Sigmoid colon (tissue), 7 donors: Measurements from ENCODE around the gene COLEC11. TPM values are rescaled to one million over a fixed set of nuclear protein-coding genes. Genes with fewer than 3 reads are reported as not detected.
A peak's percentile ranks its signal among the peaks of the same experiment; 100 is the strongest.
"Not testable (repeated sequence)": the region's sequence is repeated elsewhere in the genome, so short reads cannot be mapped to it uniquely, and the experiment has no call there.

Experiments used
- DNase-seq: peaks from one replicate; pipeline ENCODE4 v3.0.0-alpha.2; 2019
- H3K27ac ChIP-seq, 4 donors: fragments of 200-600 bp; sonication (generic); one replicate each; pipeline ENCODE4 v1.5.1; 2016 to 2019; ENCODE audit warnings: mild to moderate bottlenecking in 1 of 4
- H3K27me3 ChIP-seq, 3 donors: fragments of 200-600 bp; sonication (generic); one replicate each; pipeline ENCODE4 v1.5.1; 2019; ENCODE audit warnings: mild to moderate bottlenecking in 1 of 3
- H3K36me3 ChIP-seq, 4 donors: fragments of 200-600 bp; sonication (generic); one replicate each; pipeline ENCODE4 v1.5.1; 2016 to 2019
- H3K4me1 ChIP-seq, 4 donors: fragments of 200-600 bp; sonication (generic); one replicate each; pipeline ENCODE4 v1.5.1; 2017 to 2019
- H3K4me3 ChIP-seq, 4 donors: fragments of 200-600 bp; sonication (generic); one replicate each; pipeline ENCODE4 v1.5.1; 2017 to 2019; ENCODE audit warnings: mild to moderate bottlenecking in 2 of 4, moderate library complexity in 1 of 4
- H3K9me3 ChIP-seq, 4 donors: fragments of 200-600 bp in 3 of 4; sonication (generic) in 3 of 4; one replicate each; pipeline versions ENCODE4 v1.5.1 to v1.6.1; 2013 to 2019
- CTCF ChIP-seq, 4 experiments: fragments of 450-650 bp in 3 of 4; fragments of 200-600 bp in 1 of 4; IDR thresholded peaks; one replicate each; pipeline ENCODE4 v1.5.1; 2016 to 2019; ENCODE audit warnings: antibody characterized with exemption in 4 of 4, mild to moderate bottlenecking in 3 of 4, moderate library complexity in 2 of 4
- EP300 ChIP-seq, 4 donors: sonication (generic); formaldehyde crosslinking; IDR thresholded peaks; one replicate each; pipeline ENCODE4 v1.6.1; 2017; ENCODE audit warnings: antibody characterized with exemption in 4 of 4
- POLR2A ChIP-seq, 2 donors: fragments of 450-650 bp; IDR thresholded peaks; one replicate each; pipeline ENCODE4 v1.6.1; 2016; ENCODE audit warnings: antibody characterized with exemption in 2 of 2, mild to moderate bottlenecking in 2 of 2, moderate library complexity in 2 of 2
- POLR2AphosphoS5 ChIP-seq, 4 donors: sonication (generic); formaldehyde crosslinking; IDR thresholded peaks; one replicate each; pipeline ENCODE4 v1.6.1; 2017; ENCODE audit warnings: antibody characterized with exemption in 4 of 4
- WGBS, 2 donors: extraction: QIAGEN DNeasy Blood & Tissue Kit; methylation state at CpG; one replicate each; pipeline ENCODE4 v1.1.7; 2013; 5-methylcytosine and 5-hydroxymethylcytosine counted together
- intact Hi-C: fragments of 100-400 bp; cut with DNase I; formaldehyde crosslinking; loops from one replicate; pipeline ENCODE4 v1.15.1; 2023
- polyA plus RNA-seq, 3 donors: library from polyadenylated mRNA; stranded (reverse); fragments of 200-250 nt; gene quantifications; one replicate each; pipeline ENCODE4 v1.2.3, GENCODE V29; 2013
- total RNA-seq, 4 donors: library from RNA; depleted of rRNA; stranded (reverse); fragments of >200 nt; gene quantifications; one replicate each; pipeline ENCODE4 v1.1.0, GENCODE V29; 2016
- donor health status: healthy with polysubstance abuse.
- donor health status: Bipolar disorder and iron deficiency.
- donor health status: healthy.

COLEC11 gene
- total and polyA plus RNA-seq, 7 donors = 0.92 to 8.2 (median 2.9) TPM

DNA sequence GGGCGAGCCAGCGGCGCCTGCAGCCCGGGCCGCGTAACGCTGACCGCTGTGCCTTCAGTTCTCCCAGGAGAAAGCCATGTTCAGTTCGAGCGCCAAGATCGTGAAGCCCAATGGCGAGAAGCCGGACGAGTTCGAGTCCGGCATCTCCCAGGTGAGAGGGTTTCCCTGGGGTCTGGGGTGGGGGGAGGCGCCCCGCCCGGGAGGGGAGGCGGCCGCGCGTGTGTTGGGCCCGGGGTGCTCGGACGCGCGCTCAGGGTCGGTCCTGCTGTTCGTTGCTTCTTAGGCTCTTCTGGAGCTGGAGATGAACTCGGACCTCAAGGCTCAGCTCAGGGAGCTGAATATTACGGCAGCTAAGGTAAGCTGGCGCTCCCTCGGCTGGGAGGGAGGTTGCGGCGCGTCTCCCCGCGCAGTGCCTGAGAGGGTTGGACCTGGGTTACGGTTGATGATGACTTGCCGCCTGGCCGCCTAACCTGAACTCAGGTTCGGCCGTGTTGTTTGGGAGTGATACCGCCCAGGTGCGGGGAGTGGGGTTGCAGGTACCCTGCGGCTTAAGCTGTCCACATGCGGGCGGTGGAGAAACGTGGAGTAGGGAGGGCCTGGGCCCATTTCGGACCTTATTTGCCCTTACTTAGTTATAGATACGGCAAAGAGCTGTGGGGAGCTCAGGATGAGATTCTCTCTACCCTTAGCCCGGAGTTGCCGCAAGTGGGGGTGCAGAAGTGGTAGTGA lies 19.2 kb upstream of the COLEC11 start:
- Histone ChIP-seq H3K27me3 (no peaks in the 10 kb centered on the region), H3K4me1 (peaks cover 0 to 44% (median 38%) of the 10 kb centered on the region in 4 donors), H3K9me3 (no peaks in the 10 kb centered on the region), H3K27ac (peak overlapping the region; percentile 87 to 95 (median 90)), H3K4me3 (peak overlapping the region; percentile 84 to 91 (median 86)), H3K36me3 (peaks cover 14 to 46% (median 24%) of the 10 kb centered on the region in 4 donors)
- TF ChIP-seq POLR2A (IDR thresholded peaks at IDR 0.05) (no peak), POLR2AphosphoS5 (IDR thresholded peaks at IDR 0.05) (no peak), CTCF (IDR thresholded peaks at IDR 0.05) (no peak), EP300 (IDR thresholded peaks at IDR 0.05) (no peak)
- intact Hi-C loops = loop anchor here (1.0 to 2.0 kb wide), 3 partner anchors 17 to 196 kb away; partner anchors contain the start of genes ADI1, RNASEH1 and TRAPPC12
- DNase-seq = no peak
- 1% methylated on average over 54 of the region's 54 CpGs for WGBS, 2 donors

DNA sequence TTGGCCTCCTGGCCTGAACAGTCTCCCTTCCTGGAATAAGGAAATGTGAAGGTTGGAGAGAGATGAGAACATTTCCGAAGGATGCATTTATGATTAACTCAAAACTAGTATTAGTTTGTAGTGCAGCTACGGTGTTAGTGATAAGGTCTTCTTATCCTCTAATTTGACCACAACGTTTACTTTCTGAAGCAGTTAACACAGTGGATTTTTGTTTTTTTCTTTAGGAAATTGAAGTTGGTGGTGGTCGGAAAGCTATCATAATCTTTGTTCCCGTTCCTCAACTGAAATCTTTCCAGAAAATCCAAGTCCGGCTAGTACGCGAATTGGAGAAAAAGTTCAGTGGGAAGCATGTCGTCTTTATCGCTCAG lies 18.7 kb upstream of the COLEC11 start:
- peaks cover 0 to 44% (median 38%) of the 10 kb centered on the region in 4 donors for H3K4me1 ChIP-seq
- intact Hi-C loops = not testable (repeated sequence)

GRCh38 chr2:3578987-3579386 lies 15.9 kb upstream of the COLEC11 start:
- intact Hi-C loops = no loop called here
- peak overlapping the region in 1 of 4 donors; percentile 35 for H3K27ac ChIP-seq
- H3K4me3 ChIP-seq = no peak overlapping the region
- no peaks in the 10 kb centered on the region for H3K9me3 ChIP-seq
- no peak for DNase-seq
- H3K36me3 ChIP-seq = peaks cover 23 to 78% (median 35%) of the 10 kb centered on the region in 4 donors
- no peaks in the 10 kb centered on the region for H3K27me3 ChIP-seq
- TF ChIP-seq POLR2AphosphoS5 (IDR thresholded peaks at IDR 0.05) = no peak
- TF ChIP-seq EP300 (IDR thresholded peaks at IDR 0.05) = no peak
- no peak for TF ChIP-seq POLR2A (IDR thresholded peaks at IDR 0.05)
- no peak for TF ChIP-seq CTCF (IDR thresholded peaks at IDR 0.05)
- WGBS, 2 donors = 78 to 87% methylated on average over 5 of the region's 5 CpGs
- peaks cover 0 to 44% (median 38%) of the 10 kb centered on the region in 4 donors for H3K4me1 ChIP-seq

More for the DNA sequence above, 18.7 kb upstream of the COLEC11 start:
- H3K27me3 ChIP-seq, H3K9me3 ChIP-seq, DNase-seq: not testable (repeated sequence)
- peak overlapping the region; percentile 84 to 91 (median 86) for H3K4me3 ChIP-seq
- peak overlapping the region; percentile 87 to 95 (median 90) for H3K27ac ChIP-seq
- peaks cover 17 to 51% (median 26%) of the 10 kb centered on the region in 4 donors for H3K36me3 ChIP-seq
- WGBS, 2 donors = 63 to 70% methylated on average over 10 of the region's 10 CpGs

DNA sequence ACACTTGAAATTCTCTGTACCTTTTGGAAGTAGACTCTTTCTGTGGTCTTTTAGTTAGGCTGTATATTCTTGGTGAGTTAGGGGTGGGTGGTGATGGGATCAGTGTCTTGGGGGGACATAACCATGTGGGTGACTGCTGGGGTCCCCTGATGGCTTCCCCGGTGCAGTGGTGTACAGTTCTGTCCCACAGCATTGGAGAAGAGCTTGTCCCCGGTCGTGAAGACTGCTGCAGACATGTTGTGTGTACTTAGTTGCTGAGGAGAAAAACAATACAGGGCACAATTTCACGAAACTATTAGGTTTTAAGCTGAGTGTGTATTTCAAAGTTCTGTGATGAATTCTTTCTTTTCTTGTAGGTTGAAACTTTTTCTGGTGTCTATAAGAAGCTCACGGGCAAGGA lies 14.5 kb upstream of the COLEC11 start:
- WGBS, 2 donors = 79 to 89% methylated on average over 5 of the region's 5 CpGs
- H3K36me3 ChIP-seq = peaks cover 23 to 81% (median 35%) of the 10 kb centered on the region in 4 donors
- TF ChIP-seq EP300 (IDR thresholded peaks at IDR 0.05) (no peak), POLR2A (IDR thresholded peaks at IDR 0.05) (no peak), CTCF (IDR thresholded peaks at IDR 0.05) (no peak), POLR2AphosphoS5 (IDR thresholded peaks at IDR 0.05) (no peak)
- no peak overlapping the region for H3K27ac ChIP-seq
- no peak for DNase-seq
- H3K4me3 ChIP-seq = no peak overlapping the region
- intact Hi-C loops = no loop called here
- H3K4me1 ChIP-seq = peaks cover 0 to 46% (median 41%) of the 10 kb centered on the region in 4 donors
- H3K27me3 ChIP-seq = no peaks in the 10 kb centered on the region
- H3K9me3 ChIP-seq = no peaks in the 10 kb centered on the region

DNA sequence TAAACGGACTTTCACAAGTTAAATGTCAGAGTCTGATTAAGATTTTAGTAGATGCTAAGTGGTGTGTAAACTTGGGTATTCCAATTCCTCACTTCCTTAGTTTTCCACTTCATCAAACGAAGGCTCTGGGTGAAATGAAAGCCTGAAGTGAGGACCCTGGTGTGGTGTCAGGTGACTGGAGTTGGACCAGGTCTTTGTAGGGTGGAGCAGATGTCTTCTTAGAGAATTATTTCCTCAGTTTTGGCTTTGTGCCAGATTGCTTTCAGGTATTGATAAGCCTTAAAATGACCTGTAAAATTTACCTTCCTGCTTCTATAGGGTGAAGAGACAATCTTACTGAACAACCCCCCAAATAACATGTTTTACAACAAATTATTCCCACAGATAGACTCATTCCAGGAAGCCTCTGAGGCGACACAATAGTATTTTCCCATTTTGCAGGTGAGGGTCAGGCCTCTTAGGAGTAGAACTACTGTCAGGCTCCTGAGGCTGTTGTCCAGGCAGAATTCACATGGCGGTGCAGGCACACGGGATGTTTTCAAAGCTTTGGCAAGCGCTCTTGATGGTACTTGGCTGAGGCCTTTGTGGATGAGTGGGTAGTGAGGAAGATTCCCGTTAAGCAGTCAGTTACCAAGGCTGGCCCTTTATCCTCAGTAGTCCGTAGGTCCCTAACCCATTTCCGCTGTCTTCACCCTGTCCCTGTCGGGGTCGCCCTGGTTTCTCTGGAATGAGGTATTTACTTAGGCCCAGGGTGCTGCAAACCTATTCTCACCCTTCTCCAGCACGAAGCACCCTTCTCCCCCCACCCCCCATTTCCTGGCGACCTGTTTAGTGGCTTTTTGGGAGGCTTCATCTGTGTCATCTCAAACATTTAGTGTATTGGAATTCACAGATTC lies 13.3 kb upstream of the COLEC11 start:
- WGBS, 2 donors = 86 to 89% methylated on average over 13 of the region's 13 CpGs
- intact Hi-C loops = no loop called here
- DNase-seq = no peak
- Histone ChIP-seq H3K36me3 (peaks cover 23 to 76% (median 32%) of the 10 kb centered on the region in 4 donors), H3K4me3 (no peak overlapping the region), H3K4me1 (peaks cover 0 to 48% (median 39%) of the 10 kb centered on the region in 4 donors), H3K9me3 (no peaks in the 10 kb centered on the region), H3K27me3 (no peaks in the 10 kb centered on the region), H3K27ac (no peak overlapping the region)
- TF ChIP-seq POLR2AphosphoS5 (IDR thresholded peaks at IDR 0.05) (no peak), POLR2A (IDR thresholded peaks at IDR 0.05) (no peak), EP300 (IDR thresholded peaks at IDR 0.05) (no peak), CTCF (IDR thresholded peaks at IDR 0.05) (no peak)
